ENCODE results near the gene HGS. TPM values are rescaled to one million over a fixed set of nuclear protein-coding genes. Genes with fewer than 3 reads are reported as not detected.
A peak's percentile ranks its signal among the peaks of the same experiment; 100 is the strongest.

Gene HGS
- total and polyA plus RNA-seq, 2 of the 13 experiments (the other 11 are each of a cell fraction or from before 2014, with no cell fraction given): 73.3 to 78.1 TPM

- no peak for TF ChIP-seq NONO (IDR thresholded peaks at IDR 0.05)
- TF ChIP-seq NONO (CRISPR knock-in tag; conservative IDR thresholded peaks at IDR 0.05): peak; percentile 21; the same call in 1 of the 2 replicates
- TF ChIP-seq ZNF644 (CRISPR knock-in tag; IDR thresholded peaks at IDR 0.05; ENCODE audit: low read depth): no peak
- TF ChIP-seq ZNF567 (CRISPR knock-in tag; IDR thresholded peaks at IDR 0.05; ENCODE audit: borderline replicate concordance): 0 out of 2 replicates have a peak, but pooled peaks have one; percentile 8
- no peak for TF ChIP-seq THAP7 (CRISPR knock-in tag; IDR thresholded peaks at IDR 0.05)
- peak; percentile 86 for TF ChIP-seq TFDP2 (CRISPR knock-in tag; IDR thresholded peaks at IDR 0.05)
- TF ChIP-seq ZNF451 (CRISPR knock-in tag; IDR thresholded peaks at IDR 0.05): peak; percentile 35; the same call in 1 of the 2 replicates
- TF ChIP-seq TGIF2 (CRISPR knock-in tag; IDR thresholded peaks at IDR 0.05): peak; percentile 74
- TF ChIP-seq RCOR2 (CRISPR knock-in tag; IDR thresholded peaks at IDR 0.05): no peak
- TF ChIP-seq ZBTB40 (IDR thresholded peaks at IDR 0.05): peak; percentile 75
- TF ChIP-seq ZBTB40 (CRISPR knock-in tag; IDR thresholded peaks at IDR 0.05): no peak; the same call in none of the 2 replicates
- TF ChIP-seq ZNF574 (CRISPR knock-in tag; IDR thresholded peaks at IDR 0.05): peak; percentile 96
- no peak for TF ChIP-seq ZNF432 (CRISPR knock-in tag; IDR thresholded peaks at IDR 0.05; ENCODE audit: borderline replicate concordance)
- TF ChIP-seq ZNF530 (CRISPR knock-in tag; IDR thresholded peaks at IDR 0.05; ENCODE audit: low read depth): no peak
- no peak for TF ChIP-seq ZSCAN30 (CRISPR knock-in tag; IDR thresholded peaks at IDR 0.05)
- TF ChIP-seq ISL2 (CRISPR knock-in tag; IDR thresholded peaks at IDR 0.05): peak; percentile 78
Measured at GRCh38 chr17:81683584-81684441, at the start of gene HGS, which contains the start of gene ARL16 (continued).
